Trophoblast cell (in vitro differentiated cells and primary cell): ENCODE results near the gene SRBD1.

Source experiments
- DNase-seq, 2 donors: peaks; one replicate each; pipeline ENCODE4 v3.0.0-alpha.2; 2016
- H2AFZ ChIP-seq: 2 replicates; pipeline ENCODE4 v1.6.1; 2013; ENCODE audit warnings: low read length, moderate library complexity, mild to moderate bottlenecking; ENCODE audit not compliant: insufficient read depth, poor library complexity
- H2AK5ac ChIP-seq: 2 replicates; pipeline ENCODE4 v1.6.1; 2013; ENCODE audit warnings: mild to moderate bottlenecking, low read length
- H2BK120ac ChIP-seq: 2 replicates; pipeline ENCODE4 v1.6.1; 2013; ENCODE audit warnings: low read length, mild to moderate bottlenecking, moderate library complexity; ENCODE audit not compliant: insufficient read depth, poor library complexity
- H2BK12ac ChIP-seq: 2 replicates; pipeline ENCODE4 v1.6.1; 2013; ENCODE audit warnings: mild to moderate bottlenecking, low read length, moderate library complexity
- H2BK5ac ChIP-seq: 2 replicates; pipeline ENCODE4 v1.6.1; 2013; ENCODE audit warnings: low read length, low read depth, moderate library complexity, mild to moderate bottlenecking; ENCODE audit not compliant: poor library complexity
- H3K14ac ChIP-seq: 2 replicates; pipeline ENCODE4 v1.6.1; 2013; ENCODE audit warnings: mild to moderate bottlenecking, low read length
- H3K18ac ChIP-seq: 2 replicates; pipeline ENCODE4 v1.6.1; 2013; ENCODE audit warnings: mild to moderate bottlenecking, low read length
- H3K23ac ChIP-seq: 2 replicates; pipeline ENCODE4 v1.6.1; 2013; ENCODE audit warnings: low read length
- H3K27ac ChIP-seq: 2 replicates; pipeline ENCODE4 v1.5.1; 2013; ENCODE audit warnings: low read depth, mild to moderate bottlenecking, inconsistent platforms, low read length, moderate library complexity
- H3K27me3 ChIP-seq: 2 replicates; pipeline ENCODE4 v1.6.1; 2013; ENCODE audit warnings: inconsistent platforms, mild to moderate bottlenecking, low read length, moderate library complexity; ENCODE audit not compliant: insufficient read depth
- H3K36me3 ChIP-seq, 2 experiments: 1 replicate in 1 of 2; 2 replicates in 1 of 2; pipeline ENCODE4 v1.6.1; 2013; ENCODE audit warnings: low read length in 2 of 2, mild to moderate bottlenecking in 2 of 2, moderate library complexity in 1 of 2; ENCODE audit not compliant: insufficient read depth in 2 of 2, control insufficient read depth in 1 of 2
- H3K4ac ChIP-seq: 2 replicates; pipeline ENCODE4 v1.6.1; 2013; ENCODE audit warnings: low read depth, mild to moderate bottlenecking, low read length, moderate library complexity
- H3K4me1 ChIP-seq, 2 experiments: 1 replicate in 1 of 2; 2 replicates in 1 of 2; pipeline ENCODE4 v1.6.1; 2013; ENCODE audit warnings: low read length in 2 of 2, mild to moderate bottlenecking in 2 of 2, moderate library complexity in 1 of 2; ENCODE audit not compliant: insufficient read depth in 2 of 2, control insufficient read depth in 1 of 2
- H3K4me2 ChIP-seq: 2 replicates; pipeline ENCODE4 v1.6.1; 2013; ENCODE audit warnings: inconsistent platforms, mild to moderate bottlenecking, low read length, moderate library complexity
- H3K4me3 ChIP-seq: 2 replicates; pipeline ENCODE4 v1.5.1; 2013; ENCODE audit warnings: mild to moderate bottlenecking, low read depth, low read length, inconsistent platforms
- H3K79me1 ChIP-seq: one replicate; pipeline ENCODE4 v1.6.1; 2013; ENCODE audit warnings: low read length
- H3K79me2 ChIP-seq: 2 replicates; pipeline ENCODE4 v1.6.1; 2013; ENCODE audit warnings: low read length, mild to moderate bottlenecking; ENCODE audit not compliant: control insufficient read depth, insufficient read depth, poor library complexity
- H3K9ac ChIP-seq: 2 replicates; pipeline ENCODE4 v1.6.1; 2013; ENCODE audit warnings: mild to moderate bottlenecking, low read length
- H3K9me3 ChIP-seq: 2 replicates; pipeline ENCODE4 v1.6.1; 2013; ENCODE audit warnings: low read depth, mild to moderate bottlenecking, control low read depth, inconsistent platforms, low read length; ENCODE audit not compliant: insufficient read depth
- H4K12ac ChIP-seq: 2 replicates; pipeline ENCODE4 v1.6.1; 2013; ENCODE audit warnings: low read depth, mild to moderate bottlenecking, low read length, moderate library complexity
- H4K8ac ChIP-seq: 2 replicates; pipeline ENCODE4 v1.6.1; 2013; ENCODE audit warnings: low read depth, mild to moderate bottlenecking, low read length, moderate library complexity
- H4K91ac ChIP-seq: one replicate; pipeline ENCODE4 v1.6.1; 2013; ENCODE audit warnings: low read depth, mild to moderate bottlenecking, low read length, moderate library complexity
- WGBS: extraction: QIAGEN DNeasy Blood & Tissue Kit; methylation state at CpG from one replicate; pipeline ENCODE4 v1.1.7; 2013; ENCODE audit warnings: missing lambda C conversion rate; ENCODE audit not compliant: insufficient read length, insufficient coverage; ENCODE audit errors: extremely low coverage; 5-methylcytosine and 5-hydroxymethylcytosine counted together

The SRBD1 gene

GRCh38 chr2:45353879-45354278 lies 257.2 kb downstream of the SRBD1 start:
- no peak overlapping the region for H3K23ac ChIP-seq
- H3K4ac ChIP-seq, result no peak overlapping the region
- no peak overlapping the region for H3K9ac ChIP-seq
- no peaks in the 10 kb centered on the region for H3K36me3 ChIP-seq
- no peak overlapping the region for H2AK5ac ChIP-seq
- DNase-seq, result no peak
- H3K79me2 ChIP-seq, result no peaks in the 10 kb centered on the region
- H3K9me3 ChIP-seq, result no peaks in the 10 kb centered on the region
- H4K8ac ChIP-seq, result no peak overlapping the region
- no peak overlapping the region for H2BK12ac ChIP-seq
- no peak overlapping the region for H3K14ac ChIP-seq
- no peak overlapping the region for H3K27ac ChIP-seq
- no peak overlapping the region for H2BK5ac ChIP-seq
- no peaks in the 10 kb centered on the region for H3K27me3 ChIP-seq
- WGBS, result no CpG with 5 or more reads among the region's 2 CpGs
- H3K18ac ChIP-seq, result no peak overlapping the region
- no peak overlapping the region for H4K12ac ChIP-seq
- no peak overlapping the region for H4K91ac ChIP-seq
- H3K4me3 ChIP-seq, result no peak overlapping the region
- no peak overlapping the region for H2BK120ac ChIP-seq
- no peak overlapping the region for H2AFZ ChIP-seq
- no peak overlapping the region for H3K4me2 ChIP-seq
- no peaks in the 10 kb centered on the region for H3K4me1 ChIP-seq
- no peaks in the 10 kb centered on the region for H3K79me1 ChIP-seq

GRCh38 chr2:45352506-45352905 lies 258.6 kb downstream of the SRBD1 start:
- Histone ChIP-seq H2BK5ac (no peak overlapping the region), H3K79me2 (no peaks in the 10 kb centered on the region), H3K4ac (no peak overlapping the region), H3K23ac (no peak overlapping the region), H3K4me3 (no peak overlapping the region), H3K18ac (no peak overlapping the region), H3K4me1 (no peaks in the 10 kb centered on the region), H4K91ac (no peak overlapping the region), H3K79me1 (no peaks in the 10 kb centered on the region), H2AK5ac (no peak overlapping the region), H4K8ac (no peak overlapping the region), H3K9me3 (no peaks in the 10 kb centered on the region), H3K27ac (no peak overlapping the region), H2AFZ (no peak overlapping the region), H2BK12ac (no peak overlapping the region), H3K9ac (no peak overlapping the region), H3K27me3 (no peaks in the 10 kb centered on the region), H2BK120ac (no peak overlapping the region), H3K14ac (no peak overlapping the region), H4K12ac (no peak overlapping the region), H3K36me3 (no peaks in the 10 kb centered on the region), H3K4me2 (no peak overlapping the region)
- no CpG with 5 or more reads among the region's 2 CpGs for WGBS
- no peak for DNase-seq

GRCh38 chr2:45345331-45346234 lies 265.5 kb downstream of the SRBD1 start:
- no peak overlapping the region for H4K12ac ChIP-seq

GRCh38 chr2:45344502-45344901 lies 266.6 kb downstream of the SRBD1 start:
- H2BK12ac ChIP-seq, result no peak overlapping the region
- H3K4me2 ChIP-seq, result no peak overlapping the region
- no peak overlapping the region for H2BK5ac ChIP-seq
- H3K9me3 ChIP-seq, result peaks cover 3% of the 10 kb centered on the region
- no peak overlapping the region for H4K12ac ChIP-seq
- no peaks in the 10 kb centered on the region for H3K36me3 ChIP-seq
- DNase-seq, result no peak
- peaks cover 0 to 1% of the 10 kb centered on the region in 2 experiments for H3K4me1 ChIP-seq
- H3K27ac ChIP-seq, result no peak overlapping the region
- no peak overlapping the region for H3K14ac ChIP-seq
- no peak overlapping the region for H3K18ac ChIP-seq
- no peaks in the 10 kb centered on the region for H3K79me1 ChIP-seq
- no peak overlapping the region for H4K91ac ChIP-seq
- no peaks in the 10 kb centered on the region for H3K27me3 ChIP-seq
- no peak overlapping the region for H2AFZ ChIP-seq
- no peak overlapping the region for H2BK120ac ChIP-seq
- no peaks in the 10 kb centered on the region for H3K79me2 ChIP-seq
- no peak overlapping the region for H3K4ac ChIP-seq
- H3K4me3 ChIP-seq, result no peak overlapping the region
- no peak overlapping the region for H3K23ac ChIP-seq
- WGBS, result no CpG with 5 or more reads among the region's 5 CpGs
- H2AK5ac ChIP-seq, result no peak overlapping the region
- H4K8ac ChIP-seq, result no peak overlapping the region
- H3K9ac ChIP-seq, result no peak overlapping the region

More at GRCh38 chr2:45345331-45346234, 265.5 kb downstream of the SRBD1 start:
- Histone ChIP-seq H3K27ac (no peak overlapping the region), H3K27me3 (no peaks in the 10 kb centered on the region), H3K9ac (no peak overlapping the region), H3K79me2 (no peaks in the 10 kb centered on the region), H3K4me2 (no peak overlapping the region), H3K18ac (no peak overlapping the region), H3K36me3 (no peaks in the 10 kb centered on the region), H2BK120ac (no peak overlapping the region), H2AFZ (no peak overlapping the region), H3K4me3 (no peak overlapping the region), H2BK5ac (no peak overlapping the region), H2BK12ac (no peak overlapping the region), H3K14ac (no peak overlapping the region), H2AK5ac (no peak overlapping the region), H3K4ac (no peak overlapping the region), H4K91ac (no peak overlapping the region), H3K9me3 (peaks cover 3% of the 10 kb centered on the region), H3K79me1 (no peaks in the 10 kb centered on the region), H3K4me1 (peaks cover 0 to 1% of the 10 kb centered on the region in 2 experiments), H3K23ac (no peak overlapping the region), H4K8ac (no peak overlapping the region)
- DNase-seq, result no peak
- WGBS, result no CpG with 5 or more reads among the region's 8 CpGs
